ENCODE data around the gene KRTAP6-2.

KRTAP6-2 gene

GRCh38 chr21:30598802-30599201 lies at the start of gene KRTAP6-2:
Gene KRTAP6-2 (minus strand): TSS chr21:30598902. CDS start chr21:30598874, 28 bp downstream.
- DNase-seq (ENCODE audit: low spot score): no peak

- no peak for DNase-seq (ENCODE audit: low spot score)
These were observed 48.3 kb upstream of the KRTAP6-2 start for GRCh38 chr21:30646904-30647414.

GRCh38 chr21:30642564-30642963 lies 43.9 kb upstream of the KRTAP6-2 start, which contains the start of gene KRTAP20-3:
Gene KRTAP20-3 (plus strand): TSS chr21:30642864.
- DNase-seq (ENCODE audit: low spot score): no peak

- no peak for DNase-seq (ENCODE audit: low spot score)
These were observed 40.0 kb upstream of the KRTAP6-2 start for GRCh38 chr21:30638686-30639085.

- no peak for DNase-seq (ENCODE audit: low spot score)
These were observed 36.2 kb upstream of the KRTAP6-2 start, which contains the start of gene KRTAP20-2 for GRCh38 chr21:30634906-30635305. Gene KRTAP20-2 (plus strand): TSS chr21:30635206. CDS start chr21:30635264, 58 bp downstream.

GRCh38 chr21:30629200-30629599 lies 30.5 kb upstream of the KRTAP6-2 start:
- no peak for DNase-seq (ENCODE audit: low spot score)

- no peak for DNase-seq (ENCODE audit: low spot score)
These were observed 29.4 kb upstream of the KRTAP6-2 start for GRCh38 chr21:30628109-30628508.

GRCh38 chr21:30625449-30626165 lies 26.9 kb upstream of the KRTAP6-2 start:
- no peak for DNase-seq (ENCODE audit: low spot score)

GRCh38 chr21:30623362-30623761 lies 24.7 kb upstream of the KRTAP6-2 start:
- no peak for DNase-seq (ENCODE audit: low spot score)

- no peak for DNase-seq (ENCODE audit: low spot score)
These were observed 21.8 kb upstream of the KRTAP6-2 start, which contains the start of gene KRTAP20-4 for GRCh38 chr21:30620522-30620921. Gene KRTAP20-4 (plus strand): TSS chr21:30620627.

- no peak for DNase-seq (ENCODE audit: low spot score)
These were observed 21.4 kb upstream of the KRTAP6-2 start for GRCh38 chr21:30620080-30620479.

- no peak for DNase-seq (ENCODE audit: low spot score)
These were observed 17.4 kb upstream of the KRTAP6-2 start, which contains the start of gene KRTAP20-1 for GRCh38 chr21:30616125-30616524. Gene KRTAP20-1 (plus strand): TSS chr21:30616425. CDS start chr21:30616455, 30 bp downstream.

GRCh38 chr21:30615199-30615598 lies 16.5 kb upstream of the KRTAP6-2 start:
- no peak for DNase-seq (ENCODE audit: low spot score)

GRCh38 chr21:30613836-30614235 lies 15.1 kb upstream of the KRTAP6-2 start, which contains the start of gene KRTAP6-1:
Gene KRTAP6-1 (minus strand): TSS chr21:30613930. CDS start chr21:30613904, 26 bp downstream.
- DNase-seq (ENCODE audit: low spot score): no peak

- no peak for DNase-seq (ENCODE audit: low spot score)
These were observed 13.4 kb upstream of the KRTAP6-2 start for GRCh38 chr21:30612132-30612531.

GRCh38 chr21:30605968-30606367 lies 7.3 kb upstream of the KRTAP6-2 start:
- no peak for DNase-seq (ENCODE audit: low spot score)

GRCh38 chr21:30600787-30601186 lies 2.1 kb upstream of the KRTAP6-2 start, which contains the start of gene KRTAP22-1:
Gene KRTAP22-1 (plus strand): TSS chr21:30601087.
- DNase-seq (ENCODE audit: low spot score): no peak

GRCh38 chr21:30592140-30592539 lies 6.6 kb downstream of the KRTAP6-2 start, which contains the start of gene KRTAP6-3:
Gene KRTAP6-3 (plus strand): TSS chr21:30592440. CDS start chr21:30592446, 6 bp downstream.
- DNase-seq (ENCODE audit: low spot score): no peak

GRCh38 chr21:30590297-30590696 lies 8.4 kb downstream of the KRTAP6-2 start, which contains the start of gene KRTAP22-2:
Gene KRTAP22-2 (minus strand): TSS chr21:30590397.
- DNase-seq (ENCODE audit: low spot score): no peak

- DNase-seq (ENCODE audit: low spot score): no peak
These were observed 15.8 kb downstream of the KRTAP6-2 start for GRCh38 chr21:30582870-30583269.

GRCh38 chr21:30580132-30580531 lies 18.6 kb downstream of the KRTAP6-2 start:
- DNase-seq (ENCODE audit: low spot score): no peak

- no peak for DNase-seq (ENCODE audit: low spot score)
These were observed 19.4 kb downstream of the KRTAP6-2 start for GRCh38 chr21:30579346-30579745.

- DNase-seq (ENCODE audit: low spot score): no peak
These were observed 20.9 kb downstream of the KRTAP6-2 start for GRCh38 chr21:30577766-30578165.

All from CD4-positive, alpha-beta T cell treated with Interleukin-15 for 4 hours (primary cell).